D341Med (cell line): ENCODE measurements around the gene APCDD1.

Experiments used
- DNase-seq: peaks from one replicate; pipeline ENCODE4 v3.0.0; 2012; ENCODE audit warnings: low spot score

The APCDD1 gene

GRCh38 chr18:10453806-10454680, at the start of gene APCDD1:
Gene APCDD1, plus strand, starts transcription at chr18:10454635. Its CDS starts 347 bp downstream, at chr18:10454982.
- DNase-seq, result peak; percentile 52

GRCh38 chr18:10405014-10405493, 49.4 kb upstream of the APCDD1 start:
- DNase-seq, result no peak

- no peak for DNase-seq
Observed at GRCh38 chr18:10405816-10406663, 48.4 kb upstream of the APCDD1 start.

GRCh38 chr18:10408131-10408530, 46.3 kb upstream of the APCDD1 start:
- DNase-seq, result no peak

- DNase-seq, result no peak
Observed at GRCh38 chr18:10409041-10409440, 45.4 kb upstream of the APCDD1 start.

- DNase-seq, result no peak
Observed at GRCh38 chr18:10410472-10411308, 43.7 kb upstream of the APCDD1 start.

- DNase-seq, result no peak
Observed at GRCh38 chr18:10412933-10413332, 41.5 kb upstream of the APCDD1 start.

- DNase-seq, result no peak
Observed at GRCh38 chr18:10413722-10414121, 40.7 kb upstream of the APCDD1 start.

- DNase-seq, result no peak
Observed at GRCh38 chr18:10414293-10414842, 40.1 kb upstream of the APCDD1 start.

- no peak for DNase-seq
Observed at GRCh38 chr18:10416065-10416464, 38.4 kb upstream of the APCDD1 start.

GRCh38 chr18:10417191-10417590, 37.2 kb upstream of the APCDD1 start:
- no peak for DNase-seq

GRCh38 chr18:10417664-10418063, 36.8 kb upstream of the APCDD1 start:
- no peak for DNase-seq

GRCh38 chr18:10418836-10419235, 35.6 kb upstream of the APCDD1 start:
- no peak for DNase-seq

GRCh38 chr18:10419420-10420103, 34.9 kb upstream of the APCDD1 start:
- DNase-seq, result no peak

GRCh38 chr18:10420561-10421352, 33.7 kb upstream of the APCDD1 start:
- no peak for DNase-seq

- DNase-seq, result no peak
Observed at GRCh38 chr18:10421859-10422258, 32.6 kb upstream of the APCDD1 start.

GRCh38 chr18:10422731-10423130, 31.7 kb upstream of the APCDD1 start:
- no peak for DNase-seq

GRCh38 chr18:10424585-10425307, 29.7 kb upstream of the APCDD1 start:
- no peak for DNase-seq

- no peak for DNase-seq
Observed at GRCh38 chr18:10430677-10431076, 23.8 kb upstream of the APCDD1 start.
